ENCODE measurements around the gene PRSS21.

- no peak for TF ChIP-seq CTCF (tag by site-specific recombination; IDR thresholded peaks at IDR 0.05)
- no peak for TF ChIP-seq SALL2 (tag by site-specific recombination; IDR thresholded peaks at IDR 0.05; ENCODE audit: borderline replicate concordance)
- TF ChIP-seq GLIS2 (tag by site-specific recombination; IDR thresholded peaks at IDR 0.05), result no peak
- no peak for TF ChIP-seq ZNF707 (tag by site-specific recombination; IDR thresholded peaks at IDR 0.05)
- TF ChIP-seq ZNF404 (tag by site-specific recombination; IDR thresholded peaks at IDR 0.05), result no peak
- TF ChIP-seq KLF16 (tag by site-specific recombination; IDR thresholded peaks at IDR 0.05), result no peak
- TF ChIP-seq ZNF416 (tag by site-specific recombination; IDR thresholded peaks at IDR 0.05), result no peak
- no peak for TF ChIP-seq GLIS1 (tag by site-specific recombination; IDR thresholded peaks at IDR 0.05)
Observed at GRCh38 chr16:2818272-2818876, 1.3 kb downstream of the PRSS21 start.
